H1 (cell line): Measurements from ENCODE around the gene RAB31.

ENCODE experiments used
- CEBPB ChIP-seq: IDR thresholded peaks from 2 replicates; pipeline ENCODE4 v1.6.1; 2012; ENCODE audit warnings: low read depth, low read length
- JUND ChIP-seq: IDR thresholded peaks from 2 replicates; pipeline ENCODE4 v1.6.1; 2011; ENCODE audit warnings: mild to moderate bottlenecking, improper control_type of control experiment, low read length
- POLR2A ChIP-seq, 2 experiments: IDR thresholded peaks; 1 replicate in 1 of 2; 2 replicates in 1 of 2; pipeline ENCODE4 v1.6.1; 2011; ENCODE audit warnings: low read depth in 2 of 2, low read length in 2 of 2, mild to moderate bottlenecking in 2 of 2; ENCODE audit errors: control extremely low read depth in 1 of 2
- POLR2AphosphoS5 ChIP-seq: IDR thresholded peaks from 2 replicates; pipeline ENCODE4 v1.6.1; 2011; ENCODE audit warnings: low read depth, low read length
- RFX5 ChIP-seq: IDR thresholded peaks from 2 replicates; pipeline ENCODE4 v1.6.1; 2011; ENCODE audit warnings: low read depth, low read length, improper control_type of control experiment, borderline replicate concordance
- SRF ChIP-seq: IDR thresholded peaks from 2 replicates; pipeline ENCODE4 v1.6.1; 2011; ENCODE audit warnings: mild to moderate bottlenecking, low read depth, low read length, moderate library complexity
- YY1 ChIP-seq: IDR thresholded peaks from 2 replicates; pipeline ENCODE4 v1.6.1; 2011; ENCODE audit warnings: low read depth, mild to moderate bottlenecking, low read length
- TF ChIP-seq, protein P1 (sequence below), 3 experiments: IDR thresholded peaks; 1 replicate in 2 of 3; 2 replicates in 1 of 3; pipeline versions ENCODE4 v1.5.1 to v1.6.1; 2011; ENCODE audit warnings: low read length in 3 of 3, mild to moderate bottlenecking in 3 of 3, inconsistent platforms in 2 of 3, low read depth in 1 of 3, moderate library complexity in 1 of 3; ENCODE audit not compliant: insufficient read depth in 1 of 3; ENCODE audit errors: control extremely low read depth in 1 of 3
- TF ChIP-seq, protein P2 (sequence below): IDR thresholded peaks from 2 replicates; pipeline ENCODE4 v1.6.1; 2011; ENCODE audit warnings: low read length, improper control_type of control experiment

DNA sequence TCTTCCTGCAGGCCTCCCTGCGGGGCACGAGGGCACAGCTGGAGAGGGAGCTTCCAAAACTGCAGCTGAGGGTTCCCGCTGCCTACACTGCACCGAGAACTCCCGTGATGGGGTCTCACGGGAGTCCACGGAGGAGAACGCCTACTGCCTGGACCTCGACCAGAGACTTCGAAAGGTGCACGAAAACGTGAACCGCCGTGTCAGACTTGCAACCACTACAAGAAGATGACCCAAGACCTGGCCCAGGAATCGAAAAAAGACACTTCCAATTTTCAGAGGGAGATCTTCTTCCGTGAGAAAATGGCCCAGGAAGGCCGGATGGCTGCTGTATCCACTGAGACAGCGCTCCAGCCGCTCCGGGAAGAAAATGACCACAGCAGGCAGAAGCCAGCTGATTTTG, 124.8 kb downstream of the RAB31 start:
- TF ChIP-seq YY1 (no peak), POLR2A (IDR thresholded peaks at IDR 0.05; ENCODE audit: control extremely low read depth in 1 of 2, low read depth in 2 of 2, low read length in 2 of 2) (no peak), RFX5 (no peak), JUND (no peak), POLR2AphosphoS5 (no peak), SRF (no peak), CEBPB (no peak)
- TF ChIP-seq, protein P1, sequence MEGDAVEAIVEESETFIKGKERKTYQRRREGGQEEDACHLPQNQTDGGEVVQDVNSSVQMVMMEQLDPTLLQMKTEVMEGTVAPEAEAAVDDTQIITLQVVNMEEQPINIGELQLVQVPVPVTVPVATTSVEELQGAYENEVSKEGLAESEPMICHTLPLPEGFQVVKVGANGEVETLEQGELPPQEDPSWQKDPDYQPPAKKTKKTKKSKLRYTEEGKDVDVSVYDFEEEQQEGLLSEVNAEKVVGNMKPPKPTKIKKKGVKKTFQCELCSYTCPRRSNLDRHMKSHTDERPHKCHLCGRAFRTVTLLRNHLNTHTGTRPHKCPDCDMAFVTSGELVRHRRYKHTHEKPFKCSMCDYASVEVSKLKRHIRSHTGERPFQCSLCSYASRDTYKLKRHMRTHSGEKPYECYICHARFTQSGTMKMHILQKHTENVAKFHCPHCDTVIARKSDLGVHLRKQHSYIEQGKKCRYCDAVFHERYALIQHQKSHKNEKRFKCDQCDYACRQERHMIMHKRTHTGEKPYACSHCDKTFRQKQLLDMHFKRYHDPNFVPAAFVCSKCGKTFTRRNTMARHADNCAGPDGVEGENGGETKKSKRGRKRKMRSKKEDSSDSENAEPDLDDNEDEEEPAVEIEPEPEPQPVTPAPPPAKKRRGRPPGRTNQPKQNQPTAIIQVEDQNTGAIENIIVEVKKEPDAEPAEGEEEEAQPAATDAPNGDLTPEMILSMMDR (IDR thresholded peaks at IDR 0.05; ENCODE audit: control extremely low read depth in 1 of 3, insufficient read depth in 1 of 3, low read depth in 1 of 3, low read length in 3 of 3), result no peak
- TF ChIP-seq, protein P2, sequence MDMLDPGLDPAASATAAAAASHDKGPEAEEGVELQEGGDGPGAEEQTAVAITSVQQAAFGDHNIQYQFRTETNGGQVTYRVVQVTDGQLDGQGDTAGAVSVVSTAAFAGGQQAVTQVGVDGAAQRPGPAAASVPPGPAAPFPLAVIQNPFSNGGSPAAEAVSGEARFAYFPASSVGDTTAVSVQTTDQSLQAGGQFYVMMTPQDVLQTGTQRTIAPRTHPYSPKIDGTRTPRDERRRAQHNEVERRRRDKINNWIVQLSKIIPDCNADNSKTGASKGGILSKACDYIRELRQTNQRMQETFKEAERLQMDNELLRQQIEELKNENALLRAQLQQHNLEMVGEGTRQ, result no peak
